GM12878 (cell line): ENCODE measurements around the gene GP2. TPM values are rescaled to one million over a fixed set of nuclear protein-coding genes. Genes with fewer than 3 reads are reported as not detected.

Experiments
- ATAC-seq: fragments of 200-7000 bp; cut with Tn5 transposase; 3 replicates; pipeline ENCODE4 v1.9.1; 2020; ENCODE audit warnings: mild to moderate bottlenecking, moderate library complexity
- BruUV-seq: library from RNA; stranded (reverse); fragments of 400-500 nt; replicated peaks from 2 replicates; lab custom pipeline; 2021; lab: Mats Ljungman, UMichigan
- CTCF ChIA-PET: fragments of 300-600 bp; sonication (Branson Sonifier 250); formaldehyde crosslinking; extraction: SDS; loops from one replicate; lab custom pipeline; 2021; ENCODE audit warnings: inconsistent platforms; lab: Yijun Ruan, JAX
- POLR2A ChIA-PET: fragments of 350-600 bp; formaldehyde crosslinking; extraction: SDS; loops from one replicate; lab custom pipeline; 2021; ENCODE audit warnings: inconsistent platforms; lab: Charles Lee
- RAD21 ChIA-PET: fragments of 300-600 bp; sonication (Branson Sonifier 250); formaldehyde crosslinking; loops from one replicate; lab custom pipeline; 2023; ENCODE audit warnings: antibody characterized with exemption; ENCODE audit not compliant: unreplicated experiment; lab: Charles Lee
- SMC1A ChIA-PET: fragments of 300-600 bp; sonication (Branson Sonifier 250); formaldehyde crosslinking; loops from one replicate; lab custom pipeline; 2023; ENCODE audit not compliant: unreplicated experiment, uncharacterized antibody; lab: Charles Lee
- DNase-seq: peaks from one replicate; pipeline ENCODE4 v3.0.0-alpha.2; 2011; ENCODE audit warnings: low read depth, low spot score
- FAIRE-seq: peaks from 3 replicates; lab custom pipeline; 2011; peaks lifted over from hg19 to GRCh38; lab: Jason Lieb, UNC
- H2AFZ ChIP-seq: 2 replicates; pipeline ENCODE4 v1.6.0; 2011; ENCODE audit warnings: low read depth, low read length, control low read depth; ENCODE audit not compliant: control insufficient read depth
- H3K27ac ChIP-seq: 2 replicates; pipeline ENCODE4 v1.5.1; 2011; ENCODE audit warnings: control low read depth; ENCODE audit not compliant: control insufficient read depth, insufficient read depth
- H3K27me3 ChIP-seq, 2 experiments: replicated peaks in 1 of 2; 2 replicates each; pipeline versions ENCODE4 v1.6.0 to v1.6.1; 2011; ENCODE audit warnings: low read length in 1 of 2; ENCODE audit not compliant: control insufficient read depth in 2 of 2, insufficient read depth in 2 of 2
- H3K36me3 ChIP-seq, 2 experiments: 2 replicates each; pipeline ENCODE4 v1.5.1; 2011; ENCODE audit warnings: low read length in 1 of 2; ENCODE audit not compliant: control insufficient read depth in 2 of 2, insufficient read depth in 2 of 2
- H3K4me1 ChIP-seq: 2 replicates; pipeline ENCODE4 v1.6.1; 2011; ENCODE audit warnings: mild to moderate bottlenecking, low read length, moderate library complexity, mixed read lengths; ENCODE audit not compliant: control insufficient read depth, insufficient read depth
- H3K4me2 ChIP-seq: 2 replicates; pipeline ENCODE4 v1.6.0; 2011; ENCODE audit warnings: control low read depth; ENCODE audit not compliant: control insufficient read depth, insufficient read depth
- H3K4me3 ChIP-seq: fragments of 200-600 bp; sonication (generic); 2 replicates; pipeline ENCODE4 v1.5.1; 2016
- H3K79me2 ChIP-seq: 2 replicates; pipeline ENCODE4 v1.6.0; 2011; ENCODE audit warnings: low read length; ENCODE audit not compliant: control insufficient read depth, insufficient read depth
- H3K9ac ChIP-seq: 2 replicates; pipeline ENCODE4 v1.8.0; 2011; ENCODE audit warnings: low read length, control low read depth, mixed read lengths; ENCODE audit not compliant: control insufficient read depth, insufficient read depth
- H3K9me3 ChIP-seq: replicated peaks from 3 replicates; pipeline ENCODE4 v1.5.1; 2011; ENCODE audit warnings: mild to moderate bottlenecking, low read length; ENCODE audit not compliant: control insufficient read depth, insufficient read depth
- H4K20me1 ChIP-seq: 2 replicates; pipeline ENCODE4 v1.6.0; 2011; ENCODE audit not compliant: control insufficient read depth, insufficient read depth
- BACH1 ChIP-seq: fragments of 450-650 bp; IDR thresholded peaks from 2 replicates; pipeline ENCODE4 v1.6.1; 2017; ENCODE audit warnings: mild to moderate bottlenecking, borderline replicate concordance
- BHLHE40 ChIP-seq, 2 experiments: fragments of 450-650 bp in 1 of 2; IDR thresholded peaks; 2 replicates each; pipeline ENCODE4 v1.6.1; 2011 to 2017; ENCODE audit warnings: low read depth in 2 of 2, borderline replicate concordance in 1 of 2, improper control_type of control experiment in 1 of 2, low read length in 1 of 2, mild to moderate bottlenecking in 1 of 2
- CHD2 ChIP-seq: IDR thresholded peaks from 2 replicates; pipeline ENCODE4 v1.6.1; 2011; ENCODE audit warnings: low read depth, low read length, improper control_type of control experiment, borderline replicate concordance
- HDGF ChIP-seq: fragments of 450-650 bp; IDR thresholded peaks from 2 replicates; pipeline ENCODE4 v1.6.1; 2016; ENCODE audit warnings: antibody characterized with exemption
- SMARCA5 ChIP-seq: fragments of 450-650 bp; IDR thresholded peaks from 2 replicates; pipeline ENCODE4 v1.6.1; 2017; ENCODE audit warnings: mild to moderate bottlenecking
- SMC3 ChIP-seq: IDR thresholded peaks from 2 replicates; pipeline ENCODE4 v1.6.1; 2011; ENCODE audit warnings: low read length, improper control_type of control experiment, borderline replicate concordance
- YBX1 ChIP-seq: fragments of 450-650 bp; IDR thresholded peaks from 2 replicates; pipeline ENCODE4 v1.6.1; 2016; ENCODE audit warnings: antibody characterized with exemption
- ZNF207 ChIP-seq: fragments of 450-650 bp; IDR thresholded peaks from 2 replicates; pipeline ENCODE4 v1.6.1; 2014; ENCODE audit warnings: antibody characterized with exemption, mild to moderate bottlenecking, borderline replicate concordance
- ZNF217 ChIP-seq: fragments of 450-650 bp; IDR thresholded peaks from 2 replicates; pipeline ENCODE4 v1.6.1; 2017; ENCODE audit warnings: antibody characterized with exemption, mild to moderate bottlenecking
- WGBS: methylation state at CpG from one replicate; pipeline ENCODE4 v1.1.6; 2016; ENCODE audit warnings: low lambda C conversion rate; ENCODE audit not compliant: insufficient replicate concordance, insufficient coverage; ENCODE audit errors: missing lambda C conversion rate; 5-methylcytosine and 5-hydroxymethylcytosine counted together
- in situ Hi-C: fragments of 300-500 bp; cut with MboI; formaldehyde crosslinking; loops from 9 replicates; pipeline ENCODE4 v1.14.3; 2018; ENCODE audit warnings: mixed read lengths
- intact Hi-C: fragments of 100-400 bp; cut with micrococcal nuclease; formaldehyde crosslinking; loops from one replicate; pipeline ENCODE4 v1.14.2; 2022; ENCODE audit not compliant: unreplicated experiment
- polyA plus RNA-seq, 11 experiments: library from polyadenylated mRNA; depleted of rRNA in 4 of 11; unstranded in 6 of 11; stranded (reverse) in 5 of 11; fragments of >200 nt; fragmentation: Nextera tagmentation in 4 of 11; fragmentation: Illumina TruSeq in 1 of 11; extraction: Ambion mirVana in 4 of 11; extraction: Trizol in 1 of 11; gene quantifications; 1 replicate in 1 of 11; 2 replicates in 10 of 11; pipeline versions ENCODE4 v1.2.1 to v1.2.3, GENCODE V29; 2011 to 2016; ENCODE audit warnings: inconsistent platforms in 2 of 11, missing spikeins in 2 of 11, low read depth in 1 of 11
- total RNA-seq, 4 experiments: library from RNA; depleted of rRNA in 3 of 4; stranded (reverse); fragments of >200 nt in 3 of 4; fragmentation: Illumina TruSeq in 1 of 4; extraction: Trizol in 1 of 4; gene quantifications; 2 replicates each; pipeline versions ENCODE4 v1.2.1 to v1.2.3, GENCODE V29; 2013 to 2021
- TF ChIP-seq, protein P1 (sequence below): IDR thresholded peaks from 2 replicates; pipeline ENCODE4 v1.6.1; 2011; ENCODE audit warnings: borderline replicate concordance, low read depth, mild to moderate bottlenecking, moderate library complexity, low read length; ENCODE audit not compliant: insufficient read depth, poor library complexity, severe bottlenecking
- TF ChIP-seq, protein P2 (sequence below): fragments of 450-650 bp; formaldehyde crosslinking; IDR thresholded peaks from 2 replicates; pipeline ENCODE4 v1.4.0; 2022; ENCODE audit warnings: mild to moderate bottlenecking, moderate library complexity
- TF ChIP-seq, protein P3 (sequence below): fragments of 450-650 bp; IDR thresholded peaks from 2 replicates; pipeline ENCODE4 v1.6.1; 2017; ENCODE audit warnings: antibody characterized with exemption, mild to moderate bottlenecking, moderate library complexity

Gene GP2
- total and polyA plus RNA-seq, 10 of the 15 experiments (the other 5 are each of a cell fraction or from before 2014, with no cell fraction given), result 6.9 TPM; not detected in 9

DNA sequence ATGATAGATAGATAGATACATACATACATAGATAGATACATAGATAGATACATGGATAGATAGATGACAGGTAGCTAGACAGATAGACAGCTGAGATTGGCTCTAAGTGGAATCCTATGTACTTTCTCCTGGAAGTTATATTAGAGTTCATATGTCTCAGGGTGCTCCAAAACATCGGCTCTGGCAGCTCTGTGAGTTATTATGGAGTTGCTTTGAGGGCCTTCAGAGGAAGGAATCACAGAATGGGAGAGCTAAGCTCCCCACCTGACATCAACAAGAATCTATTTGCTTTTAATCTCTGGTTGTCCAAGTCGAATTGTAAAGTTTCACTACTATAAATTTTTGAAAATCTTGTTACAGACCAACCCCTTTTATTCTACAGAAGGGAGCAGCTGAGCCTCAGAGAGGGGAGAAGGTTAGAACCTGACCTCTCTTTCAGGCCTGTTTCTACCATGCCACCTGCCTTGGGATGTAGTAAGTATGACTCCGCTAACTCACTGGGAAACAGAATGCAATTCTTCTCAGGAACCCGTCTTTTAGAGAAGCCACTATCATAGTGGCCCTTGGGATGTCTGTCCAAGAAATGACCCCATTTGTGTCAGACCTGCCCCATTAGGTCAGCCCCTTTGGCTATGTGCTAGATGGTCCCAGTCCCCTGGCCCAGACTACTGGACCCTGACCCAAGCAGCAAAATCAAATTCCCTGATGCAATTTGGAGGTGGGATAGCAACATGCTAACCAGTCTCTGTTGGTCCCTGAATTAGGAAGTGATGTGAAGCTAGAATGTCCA, 18.3 kb downstream of the GP2 start:
- H3K9ac ChIP-seq, result no peak overlapping the region
- DNase-seq, result no peak
- POLR2A ChIA-PET, result no interaction called here
- H2AFZ ChIP-seq, result no peak overlapping the region
- H4K20me1 ChIP-seq, result no peaks in the 10 kb centered on the region
- BruUV-seq, result no TSS peak
- no peaks in the 10 kb centered on the region for H3K79me2 ChIP-seq
- FAIRE-seq, result no peak
- intact Hi-C loops (no loop called here), in situ Hi-C loops (no loop called here)
- SMC1A ChIA-PET, result interaction anchor here (0.9 to 1.5 kb wide), 4 partner anchors 10 to 402 kb away, joined by 3 to 5 read pairs (median 4); no protein-coding TSS in a partner anchor
- no peak for ATAC-seq
- H3K4me2 ChIP-seq, result no peak overlapping the region
- H3K27ac ChIP-seq, result no peak overlapping the region
- no peak overlapping the region for H3K4me3 ChIP-seq
- no peaks in the 10 kb centered on the region for H3K36me3 ChIP-seq
- 16% methylated on average over 4 of the region's 4 CpGs for WGBS
- H3K9me3 ChIP-seq, result no peaks in the 10 kb centered on the region
- RAD21 ChIA-PET, result interaction anchor here (0.6 to 1.3 kb wide), 2 partner anchors 9 to 408 kb away, joined by 3 to 4 read pairs; no protein-coding TSS in a partner anchor
- no peaks in the 10 kb centered on the region for H3K4me1 ChIP-seq
- CTCF ChIA-PET, result interaction anchor here (1.2 to 2.2 kb wide), 2 partner anchors 9 to 410 kb away, joined by 4 to 17 read pairs; no protein-coding TSS in a partner anchor
- no peaks in the 10 kb centered on the region for H3K27me3 ChIP-seq
- TF ChIP-seq, protein P1, sequence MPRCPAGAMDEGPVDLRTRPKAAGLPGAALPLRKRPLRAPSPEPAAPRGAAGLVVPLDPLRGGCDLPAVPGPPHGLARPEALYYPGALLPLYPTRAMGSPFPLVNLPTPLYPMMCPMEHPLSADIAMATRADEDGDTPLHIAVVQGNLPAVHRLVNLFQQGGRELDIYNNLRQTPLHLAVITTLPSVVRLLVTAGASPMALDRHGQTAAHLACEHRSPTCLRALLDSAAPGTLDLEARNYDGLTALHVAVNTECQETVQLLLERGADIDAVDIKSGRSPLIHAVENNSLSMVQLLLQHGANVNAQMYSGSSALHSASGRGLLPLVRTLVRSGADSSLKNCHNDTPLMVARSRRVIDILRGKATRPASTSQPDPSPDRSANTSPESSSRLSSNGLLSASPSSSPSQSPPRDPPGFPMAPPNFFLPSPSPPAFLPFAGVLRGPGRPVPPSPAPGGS, result no peak
- TF ChIP-seq SMARCA5 (no peak), ZNF217 (no peak), SMC3 (no peak), ZNF207 (no peak), YBX1 (no peak), HDGF (no peak), CHD2 (no peak), BACH1 (no peak), BHLHE40 (IDR thresholded peaks at IDR 0.05; ENCODE audit: borderline replicate concordance in 1 of 2, low read depth in 2 of 2, low read length in 1 of 2) (no peak)
- TF ChIP-seq, protein P2, sequence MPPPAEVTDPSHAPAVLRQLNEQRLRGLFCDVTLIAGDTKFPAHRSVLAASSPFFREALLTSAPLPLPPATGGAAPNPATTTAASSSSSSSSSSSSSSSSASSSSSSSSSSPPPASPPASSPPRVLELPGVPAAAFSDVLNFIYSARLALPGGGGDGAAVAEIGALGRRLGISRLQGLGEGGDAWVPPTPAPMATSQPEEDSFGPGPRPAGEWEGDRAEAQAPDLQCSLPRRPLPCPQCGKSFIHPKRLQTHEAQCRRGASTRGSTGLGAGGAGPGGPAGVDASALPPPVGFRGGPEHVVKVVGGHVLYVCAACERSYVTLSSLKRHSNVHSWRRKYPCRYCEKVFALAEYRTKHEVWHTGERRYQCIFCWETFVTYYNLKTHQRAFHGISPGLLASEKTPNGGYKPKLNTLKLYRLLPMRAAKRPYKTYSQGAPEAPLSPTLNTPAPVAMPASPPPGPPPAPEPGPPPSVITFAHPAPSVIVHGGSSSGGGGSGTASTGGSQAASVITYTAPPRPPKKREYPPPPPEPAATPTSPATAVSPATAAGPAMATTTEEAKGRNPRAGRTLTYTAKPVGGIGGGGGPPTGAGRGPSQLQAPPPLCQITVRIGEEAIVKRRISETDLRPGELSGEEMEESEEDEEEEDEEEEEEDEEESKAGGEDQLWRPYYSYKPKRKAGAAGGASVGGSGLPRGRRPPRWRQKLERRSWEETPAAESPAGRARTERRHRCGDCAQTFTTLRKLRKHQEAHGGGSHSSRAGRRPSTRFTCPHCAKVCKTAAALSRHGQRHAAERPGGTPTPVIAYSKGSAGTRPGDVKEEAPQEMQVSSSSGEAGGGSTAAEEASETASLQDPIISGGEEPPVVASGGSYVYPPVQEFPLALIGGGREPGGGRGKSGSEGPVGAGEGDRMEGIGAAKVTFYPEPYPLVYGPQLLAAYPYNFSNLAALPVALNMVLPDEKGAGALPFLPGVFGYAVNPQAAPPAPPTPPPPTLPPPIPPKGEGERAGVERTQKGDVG (CRISPR knock-in tag), result no peak
- TF ChIP-seq, protein P3, sequence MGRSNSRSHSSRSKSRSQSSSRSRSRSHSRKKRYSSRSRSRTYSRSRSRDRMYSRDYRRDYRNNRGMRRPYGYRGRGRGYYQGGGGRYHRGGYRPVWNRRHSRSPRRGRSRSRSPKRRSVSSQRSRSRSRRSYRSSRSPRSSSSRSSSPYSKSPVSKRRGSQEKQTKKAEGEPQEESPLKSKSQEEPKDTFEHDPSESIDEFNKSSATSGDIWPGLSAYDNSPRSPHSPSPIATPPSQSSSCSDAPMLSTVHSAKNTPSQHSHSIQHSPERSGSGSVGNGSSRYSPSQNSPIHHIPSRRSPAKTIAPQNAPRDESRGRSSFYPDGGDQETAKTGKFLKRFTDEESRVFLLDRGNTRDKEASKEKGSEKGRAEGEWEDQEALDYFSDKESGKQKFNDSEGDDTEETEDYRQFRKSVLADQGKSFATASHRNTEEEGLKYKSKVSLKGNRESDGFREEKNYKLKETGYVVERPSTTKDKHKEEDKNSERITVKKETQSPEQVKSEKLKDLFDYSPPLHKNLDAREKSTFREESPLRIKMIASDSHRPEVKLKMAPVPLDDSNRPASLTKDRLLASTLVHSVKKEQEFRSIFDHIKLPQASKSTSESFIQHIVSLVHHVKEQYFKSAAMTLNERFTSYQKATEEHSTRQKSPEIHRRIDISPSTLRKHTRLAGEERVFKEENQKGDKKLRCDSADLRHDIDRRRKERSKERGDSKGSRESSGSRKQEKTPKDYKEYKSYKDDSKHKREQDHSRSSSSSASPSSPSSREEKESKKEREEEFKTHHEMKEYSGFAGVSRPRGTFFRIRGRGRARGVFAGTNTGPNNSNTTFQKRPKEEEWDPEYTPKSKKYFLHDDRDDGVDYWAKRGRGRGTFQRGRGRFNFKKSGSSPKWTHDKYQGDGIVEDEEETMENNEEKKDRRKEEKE, result no peak
